Choroid plexus epithelial cell (primary cell): ENCODE measurements around the gene S100G.

ENCODE experiments used
- DNase-seq: peaks from one replicate; pipeline ENCODE4 v3.0.0-alpha.2; 2010; ENCODE audit warnings: low read depth
- H3K4me3 ChIP-seq: 2 replicates; pipeline ENCODE4 v1.5.1; 2011; ENCODE audit warnings: low read depth, mild to moderate bottlenecking, control low read depth, low read length, moderate library complexity
- TF ChIP-seq, protein P1 (sequence below): conservative IDR thresholded peaks from 2 replicates; pipeline ENCODE4 v1.5.1; 2011; ENCODE audit warnings: low read depth, mild to moderate bottlenecking, control low read depth, inconsistent platforms, low read length, moderate library complexity

S100G gene

DNA sequence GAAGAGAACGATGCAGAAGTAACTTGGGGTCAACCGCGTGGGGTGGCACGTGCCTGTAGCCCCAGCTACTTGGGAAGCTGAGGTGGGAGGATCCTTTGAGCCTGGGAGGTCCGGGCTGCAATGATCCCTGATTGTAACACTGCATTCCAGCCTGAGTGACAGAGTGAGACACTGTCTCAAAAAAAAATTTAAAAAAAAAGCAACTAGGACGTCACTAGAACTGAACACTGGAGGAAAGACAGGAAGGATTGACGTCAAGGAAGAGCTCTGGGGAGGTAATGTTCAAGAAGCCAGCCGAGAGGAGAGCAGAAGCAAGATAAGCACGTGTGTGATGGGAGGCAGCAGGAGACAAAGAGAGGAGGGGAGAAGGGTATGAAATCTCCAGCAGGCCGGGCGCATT lies 28.7 kb downstream of the S100G start:
- no peak overlapping the region for H3K4me3 ChIP-seq
- TF ChIP-seq, protein P1, sequence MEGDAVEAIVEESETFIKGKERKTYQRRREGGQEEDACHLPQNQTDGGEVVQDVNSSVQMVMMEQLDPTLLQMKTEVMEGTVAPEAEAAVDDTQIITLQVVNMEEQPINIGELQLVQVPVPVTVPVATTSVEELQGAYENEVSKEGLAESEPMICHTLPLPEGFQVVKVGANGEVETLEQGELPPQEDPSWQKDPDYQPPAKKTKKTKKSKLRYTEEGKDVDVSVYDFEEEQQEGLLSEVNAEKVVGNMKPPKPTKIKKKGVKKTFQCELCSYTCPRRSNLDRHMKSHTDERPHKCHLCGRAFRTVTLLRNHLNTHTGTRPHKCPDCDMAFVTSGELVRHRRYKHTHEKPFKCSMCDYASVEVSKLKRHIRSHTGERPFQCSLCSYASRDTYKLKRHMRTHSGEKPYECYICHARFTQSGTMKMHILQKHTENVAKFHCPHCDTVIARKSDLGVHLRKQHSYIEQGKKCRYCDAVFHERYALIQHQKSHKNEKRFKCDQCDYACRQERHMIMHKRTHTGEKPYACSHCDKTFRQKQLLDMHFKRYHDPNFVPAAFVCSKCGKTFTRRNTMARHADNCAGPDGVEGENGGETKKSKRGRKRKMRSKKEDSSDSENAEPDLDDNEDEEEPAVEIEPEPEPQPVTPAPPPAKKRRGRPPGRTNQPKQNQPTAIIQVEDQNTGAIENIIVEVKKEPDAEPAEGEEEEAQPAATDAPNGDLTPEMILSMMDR, result no peak
- peak; percentile 31 for DNase-seq

DNA sequence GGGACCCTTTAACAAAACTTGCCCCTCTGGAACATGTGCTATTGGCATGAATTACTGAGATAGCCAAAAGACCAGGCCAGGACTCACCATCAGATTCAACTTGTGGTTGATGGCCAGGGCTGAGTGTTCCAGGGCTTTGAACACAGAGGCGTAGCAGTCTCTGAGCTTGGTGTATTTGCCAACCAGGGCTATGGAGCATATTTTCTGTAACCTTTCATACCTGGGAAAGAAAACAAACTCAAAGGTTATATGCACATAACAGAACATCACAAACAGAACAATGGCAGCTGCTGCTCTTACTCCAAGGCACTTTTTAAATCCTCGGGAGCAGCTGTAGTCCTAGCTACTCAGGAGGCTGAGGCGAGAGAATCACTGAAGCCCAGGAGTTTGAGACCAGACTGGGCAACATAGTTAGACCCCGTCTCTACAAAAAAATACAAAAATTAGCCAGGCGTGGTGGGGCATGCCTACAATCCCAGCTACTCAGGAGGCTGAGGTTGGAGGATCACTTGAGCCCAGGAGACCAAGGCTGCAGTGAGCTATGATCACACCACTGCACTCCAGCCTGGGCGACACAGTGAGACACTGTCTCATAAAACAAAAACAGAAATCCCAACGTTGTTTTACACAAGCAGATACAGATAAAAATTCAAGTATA lies 33.2 kb downstream of the S100G start:
- H3K4me3 ChIP-seq, result no peak overlapping the region
- TF ChIP-seq, protein P1, result no peak
- DNase-seq, result no peak

DNA sequence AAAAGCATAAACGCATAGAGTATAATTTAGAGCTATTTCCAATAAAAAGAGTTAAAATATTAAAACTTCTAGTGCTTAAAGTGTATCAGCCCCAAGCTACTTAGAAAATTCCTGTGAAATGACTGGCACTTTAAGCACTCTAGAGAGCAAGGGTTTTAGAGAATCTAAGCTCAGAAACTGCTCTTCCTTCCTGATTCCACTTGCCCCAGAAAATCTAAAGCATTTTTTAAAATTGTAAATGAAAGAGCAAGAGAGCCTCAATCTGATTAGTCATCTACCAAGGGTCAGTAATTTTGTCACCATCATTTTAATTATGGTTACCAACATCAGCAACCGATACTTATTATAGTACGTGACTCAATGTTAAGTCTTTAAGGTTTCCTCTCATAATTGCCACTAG lies 37.6 kb downstream of the S100G start:
- H3K4me3 ChIP-seq, result no peak overlapping the region
- TF ChIP-seq, protein P1, result no peak
- DNase-seq, result no peak

DNA sequence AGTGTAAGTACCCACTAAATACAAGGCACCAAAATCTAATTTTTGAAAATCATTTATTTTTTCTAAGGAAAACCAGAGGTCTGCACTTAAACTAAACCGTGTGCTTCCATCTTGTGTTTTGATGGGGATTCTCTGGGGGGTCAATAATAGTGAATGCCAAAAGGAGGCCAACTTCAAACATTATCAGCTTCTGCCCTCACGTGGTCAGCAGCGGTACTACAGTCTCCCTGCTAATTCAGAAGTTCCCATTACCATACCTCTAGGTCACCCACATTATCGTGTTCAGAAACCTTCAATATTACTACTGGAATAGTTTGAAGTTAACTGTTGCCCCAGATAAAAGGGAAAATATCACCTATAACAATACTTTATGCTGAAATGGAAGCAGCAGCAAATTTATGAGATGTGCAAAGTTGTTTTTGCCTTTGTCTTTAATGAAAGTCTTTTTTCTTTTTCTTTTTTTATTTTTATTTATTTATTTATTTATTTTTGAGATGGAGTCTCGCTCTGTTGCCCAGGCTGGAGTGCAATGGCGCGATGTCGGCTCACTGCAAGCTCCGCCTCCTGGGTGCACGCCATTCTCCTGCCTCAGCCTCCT lies 45.2 kb downstream of the S100G start:
- no peak overlapping the region for H3K4me3 ChIP-seq
- peak; percentile 65 for DNase-seq
- TF ChIP-seq, protein P1, result peak; percentile 78

DNA sequence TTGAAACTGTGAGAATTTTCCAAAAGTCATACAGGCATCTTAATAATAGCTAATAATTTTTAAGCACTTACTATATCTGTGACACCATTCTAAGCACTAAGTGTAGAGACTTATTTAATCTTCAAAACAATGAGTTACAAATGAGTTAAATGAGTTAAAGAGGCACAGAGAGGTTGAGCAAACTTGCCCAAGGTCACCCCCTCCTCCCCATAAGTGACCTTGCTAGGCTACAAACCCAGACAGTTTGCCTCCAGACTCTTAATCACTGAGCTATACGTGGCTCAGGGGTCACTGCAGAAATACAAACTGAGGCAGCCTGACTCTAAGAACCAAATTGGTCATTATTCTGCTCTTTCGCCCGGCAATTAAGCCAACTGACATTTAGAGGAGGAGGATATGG lies 47.0 kb downstream of the S100G start:
- no peak overlapping the region for H3K4me3 ChIP-seq
- no peak for DNase-seq
- TF ChIP-seq, protein P1, result no peak

DNA sequence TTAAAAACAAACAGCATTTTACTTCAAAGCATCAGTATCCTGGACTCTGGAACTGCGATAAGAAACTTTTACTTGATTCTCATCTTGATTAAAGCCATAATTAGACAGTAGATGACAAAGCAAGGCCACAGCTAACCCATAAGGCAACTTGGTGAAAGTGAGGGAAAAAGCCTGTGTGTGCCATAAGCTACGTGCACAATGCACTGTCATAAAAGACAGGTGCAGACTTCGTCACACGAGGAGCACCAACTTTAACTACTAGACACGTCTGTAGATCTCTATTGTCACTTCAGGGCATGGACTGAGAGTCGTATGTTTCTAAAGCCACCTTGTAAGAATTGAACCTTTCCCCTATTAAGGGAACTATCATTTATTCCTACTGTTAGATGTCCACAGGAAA lies 49.4 kb downstream of the S100G start:
- no peak for DNase-seq
- TF ChIP-seq, protein P1, result no peak
- no peak overlapping the region for H3K4me3 ChIP-seq

DNA sequence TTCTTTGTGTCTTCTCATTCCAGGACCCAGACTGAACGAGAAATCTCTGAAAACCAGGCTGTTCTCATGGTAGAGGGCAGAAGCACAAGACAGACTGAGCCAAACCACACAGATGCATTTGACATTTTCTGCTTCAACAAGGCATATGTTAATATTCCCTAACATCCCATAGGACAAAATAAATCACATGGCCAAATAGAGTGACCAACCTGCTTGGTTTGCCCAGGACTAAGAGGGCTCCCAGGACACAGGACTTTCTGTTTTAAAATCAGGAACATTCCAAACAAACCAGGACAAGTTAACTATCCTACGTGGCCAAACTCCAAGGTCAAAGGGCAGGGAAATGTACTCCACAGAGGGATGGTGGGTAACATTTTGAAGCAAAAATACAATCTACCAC lies 50.8 kb downstream of the S100G start:
- TF ChIP-seq, protein P1, result no peak
- no peak overlapping the region for H3K4me3 ChIP-seq
- no peak for DNase-seq
